ENCODE results near the gene AOPEP. TPM values are rescaled to one million over a fixed set of nuclear protein-coding genes. Genes with fewer than 3 reads are reported as not detected.

Gene AOPEP
- total and polyA plus RNA-seq, 9 of the 15 experiments (the other 6 are each of a cell fraction or from before 2014, with no cell fraction given) = 4.5 to 19.3 (median 13.5) TPM

DNA sequence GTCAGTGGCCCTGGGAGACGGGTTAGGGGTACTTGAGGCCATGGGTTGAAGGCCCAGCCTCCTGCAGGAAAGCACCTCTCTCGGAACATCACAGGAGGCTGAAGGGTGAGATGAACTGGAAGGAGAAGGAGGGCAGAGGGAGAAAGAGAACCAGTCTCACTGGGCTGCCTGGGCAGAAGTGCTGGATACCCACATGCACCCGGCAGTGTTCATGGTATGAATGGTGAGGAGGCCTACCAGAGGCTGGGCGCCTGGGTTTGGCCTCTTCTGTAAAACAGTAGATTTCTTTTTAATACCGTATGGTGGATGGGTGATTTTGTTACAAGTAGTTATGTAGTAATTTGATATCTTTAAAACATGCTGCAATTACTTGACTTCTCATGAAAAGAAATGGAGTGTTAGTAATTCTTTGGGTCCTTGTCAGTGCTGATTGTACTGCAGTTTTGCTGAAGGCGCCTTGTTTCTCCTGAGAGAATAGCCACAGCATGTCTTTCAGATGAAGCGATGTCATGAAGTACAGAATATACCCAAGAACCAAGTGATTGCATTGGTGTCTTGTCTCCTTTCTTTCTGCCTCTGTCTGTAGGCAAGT is 332.4 kb downstream of the AOPEP start:
- H3K79me2 ChIP-seq (ENCODE audit: control insufficient read depth, insufficient read depth, low read length) = no peaks in the 10 kb centered on the region
- ATAC-seq (no peak), DNase-seq (ENCODE audit: extremely low read depth in 1 of 4, low spot score in 3 of 4) (no peak), FAIRE-seq (no peak)
- peaks cover 0 to 3% of the 10 kb centered on the region in 2 experiments; a peak in 2 of 5 replicates for H3K4me1 ChIP-seq (replicated peaks in 1 of 2; ENCODE audit: control insufficient read depth in 2 of 2, insufficient read depth in 2 of 2, low read length in 2 of 2)
- H2AFZ ChIP-seq (ENCODE audit: low read depth, low read length) = no peak overlapping the region
- H4K20me1 ChIP-seq (replicated peaks; ENCODE audit: control insufficient read depth, insufficient read depth, low read length) = no peaks in the 10 kb centered on the region
- H3K27ac ChIP-seq (ENCODE audit: extremely low read depth, low read depth, low read length) = no peak overlapping the region
- no peak overlapping the region for H3K4me2 ChIP-seq (ENCODE audit: insufficient read depth, low read length)
- no peak overlapping the region for H3K9ac ChIP-seq (ENCODE audit: insufficient read depth in 1 of 2, low read depth in 2 of 2, low read length in 2 of 2)
- BruUV-seq (replicated peaks) = no TSS peak
- WGBS (ENCODE audit: insufficient coverage, low coverage, missing lambda C conversion rate) = 87% methylated on average over 7 of the region's 7 CpGs
- ChIA-PET POLR2A (no interaction called here), CTCF (ENCODE audit: low intra/inter-chr PET ratio) (no interaction called here)
- no peaks in the 10 kb centered on the region for H3K27me3 ChIP-seq (ENCODE audit: control insufficient read depth in 2 of 2, insufficient read depth in 2 of 2, low read length in 2 of 2)
- intact Hi-C loops (cut with micrococcal nuclease) (no loop called here), in situ Hi-C loops (cut with MboI) (no loop called here)
- H3K4me3 ChIP-seq = no peak overlapping the region
- peaks cover 7% of the 10 kb centered on the region; the same call in 2 of the 3 replicates for H3K36me3 ChIP-seq (ENCODE audit: control insufficient read depth, insufficient read depth, low read length)
- H3K9me1 ChIP-seq (ENCODE audit: control insufficient read depth, insufficient read depth, low read length) = no peaks in the 10 kb centered on the region
- H3K9me3 ChIP-seq (replicated peaks; ENCODE audit: control insufficient read depth, insufficient read depth, low read depth, low read length) = no peaks in the 10 kb centered on the region
- TF ChIP-seq HDAC8 (tag; IDR thresholded peaks at IDR 0.05) (no peak), MEIS2 (IDR thresholded peaks at IDR 0.05; ENCODE audit: partially characterized antibody) (no peak), ZBTB1 (CRISPR knock-in tag; IDR thresholded peaks at IDR 0.05; ENCODE audit: borderline replicate concordance, low read depth) (no peak), NELFE (IDR thresholded peaks at IDR 0.05; ENCODE audit: insufficient read depth, insufficient read length) (no peak), ZNF143 (CRISPR knock-in tag; IDR thresholded peaks at IDR 0.05) (no peak), ZNF347 (CRISPR knock-in tag; IDR thresholded peaks at IDR 0.05; ENCODE audit: low read depth) (no peak), NUFIP1 (IDR thresholded peaks at IDR 0.05; ENCODE audit: partially characterized antibody) (no peak), ZNF384 (IDR thresholded peaks at IDR 0.05; ENCODE audit: low read depth, low read length) (no peak), ARID1B (IDR thresholded peaks at IDR 0.05) (no peak)
- TF ChIP-seq, protein P1, sequence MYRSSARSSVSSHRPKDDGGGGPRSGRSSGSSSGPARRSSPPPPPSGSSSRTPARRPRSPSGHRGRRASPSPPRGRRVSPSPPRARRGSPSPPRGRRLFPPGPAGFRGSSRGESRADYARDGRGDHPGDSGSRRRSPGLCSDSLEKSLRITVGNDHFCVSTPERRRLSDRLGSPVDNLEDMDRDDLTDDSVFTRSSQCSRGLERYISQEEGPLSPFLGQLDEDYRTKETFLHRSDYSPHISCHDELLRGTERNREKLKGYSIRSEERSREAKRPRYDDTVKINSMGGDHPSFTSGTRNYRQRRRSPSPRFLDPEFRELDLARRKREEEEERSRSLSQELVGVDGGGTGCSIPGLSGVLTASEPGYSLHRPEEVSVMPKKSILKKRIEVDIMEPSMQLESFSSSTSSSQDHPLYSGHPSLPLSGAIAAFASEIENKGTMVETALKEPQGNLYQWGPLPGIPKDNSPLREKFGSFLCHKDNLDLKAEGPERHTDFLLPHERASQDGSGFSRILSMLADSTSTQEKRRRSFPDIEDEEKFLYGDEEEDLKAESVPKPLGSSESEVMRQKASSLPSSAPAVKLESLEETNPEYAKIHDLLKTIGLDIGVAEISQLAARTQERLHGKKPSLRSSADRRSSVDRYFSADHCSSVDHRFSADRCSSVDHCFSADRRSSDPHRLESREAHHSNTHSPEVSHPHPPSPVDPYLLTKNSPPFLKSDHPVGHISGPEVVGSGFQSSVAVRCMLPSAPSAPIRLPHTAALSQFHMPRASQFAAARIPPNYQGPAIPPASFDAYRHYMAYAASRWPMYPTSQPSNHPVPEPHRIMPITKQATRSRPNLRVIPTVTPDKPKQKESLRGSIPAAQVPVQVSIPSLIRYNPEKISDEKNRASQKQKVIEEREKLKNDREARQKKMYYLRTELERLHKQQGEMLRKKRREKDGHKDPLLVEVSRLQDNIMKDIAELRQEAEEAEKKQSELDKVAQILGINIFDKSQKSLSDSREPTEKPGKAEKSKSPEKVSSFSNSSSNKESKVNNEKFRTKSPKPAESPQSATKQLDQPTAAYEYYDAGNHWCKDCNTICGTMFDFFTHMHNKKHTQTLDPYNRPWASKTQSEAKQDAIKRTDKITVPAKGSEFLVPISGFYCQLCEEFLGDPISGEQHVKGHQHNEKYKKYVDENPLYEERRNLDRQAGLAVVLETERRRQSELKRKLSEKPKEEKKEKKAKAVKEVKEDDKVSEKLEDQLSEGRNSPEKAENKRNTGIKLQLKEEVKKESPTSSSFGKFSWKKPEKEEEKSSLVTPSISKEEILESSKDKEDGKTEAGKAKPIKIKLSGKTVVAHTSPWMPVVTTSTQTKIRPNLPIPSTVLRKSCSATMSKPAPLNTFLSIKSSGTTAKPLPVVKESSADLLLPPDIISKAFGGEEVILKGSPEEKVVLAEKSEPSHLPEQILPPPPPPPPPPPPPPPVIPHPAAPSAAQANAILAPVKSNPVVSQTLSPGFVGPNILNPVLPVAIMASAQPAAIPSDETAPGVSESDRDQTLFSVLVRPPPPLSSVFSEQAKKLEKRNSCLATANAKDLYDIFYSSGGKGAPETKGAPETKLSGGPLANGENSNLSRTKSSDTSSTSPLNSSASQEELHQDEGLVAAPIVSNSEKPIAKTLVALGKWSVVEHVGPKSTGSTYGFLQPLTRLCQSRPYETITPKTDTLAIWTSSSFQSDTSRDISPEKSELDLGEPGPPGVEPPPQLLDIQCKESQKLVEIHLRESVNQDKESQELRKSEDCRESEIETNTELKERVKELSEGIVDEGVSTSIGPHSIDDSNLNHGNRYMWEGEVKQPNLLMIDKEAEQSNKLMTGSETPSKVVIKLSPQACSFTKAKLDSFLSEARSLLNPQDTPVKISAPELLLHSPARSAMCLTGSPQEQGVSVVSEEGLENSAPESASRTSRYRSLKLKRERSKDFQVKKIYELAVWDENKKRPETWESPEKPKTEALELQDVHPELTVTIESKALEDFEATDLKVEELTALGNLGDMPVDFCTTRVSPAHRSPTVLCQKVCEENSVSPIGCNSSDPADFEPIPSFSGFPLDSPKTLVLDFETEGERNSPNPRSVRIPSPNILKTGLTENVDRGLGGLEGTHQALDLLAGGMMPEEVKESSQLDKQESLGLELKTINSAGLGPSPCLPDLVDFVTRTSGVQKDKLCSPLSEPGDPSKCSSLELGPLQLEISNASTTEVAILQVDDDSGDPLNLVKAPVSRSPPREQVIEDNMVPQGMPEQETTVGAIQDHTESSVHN (IDR thresholded peaks at IDR 0.05; ENCODE audit: borderline replicate concordance in 1 of 2, low read depth in 1 of 2) = no peak
- TF ChIP-seq, protein P2, sequence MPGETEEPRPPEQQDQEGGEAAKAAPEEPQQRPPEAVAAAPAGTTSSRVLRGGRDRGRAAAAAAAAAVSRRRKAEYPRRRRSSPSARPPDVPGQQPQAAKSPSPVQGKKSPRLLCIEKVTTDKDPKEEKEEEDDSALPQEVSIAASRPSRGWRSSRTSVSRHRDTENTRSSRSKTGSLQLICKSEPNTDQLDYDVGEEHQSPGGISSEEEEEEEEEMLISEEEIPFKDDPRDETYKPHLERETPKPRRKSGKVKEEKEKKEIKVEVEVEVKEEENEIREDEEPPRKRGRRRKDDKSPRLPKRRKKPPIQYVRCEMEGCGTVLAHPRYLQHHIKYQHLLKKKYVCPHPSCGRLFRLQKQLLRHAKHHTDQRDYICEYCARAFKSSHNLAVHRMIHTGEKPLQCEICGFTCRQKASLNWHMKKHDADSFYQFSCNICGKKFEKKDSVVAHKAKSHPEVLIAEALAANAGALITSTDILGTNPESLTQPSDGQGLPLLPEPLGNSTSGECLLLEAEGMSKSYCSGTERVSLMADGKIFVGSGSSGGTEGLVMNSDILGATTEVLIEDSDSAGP (CRISPR knock-in tag; IDR thresholded peaks at IDR 0.05) = no peak

Data from K562 (cell line).